GM12878 (cell line): Measurements from ENCODE around the gene THBS1. TPM values are rescaled to one million over a fixed set of nuclear protein-coding genes. Genes with fewer than 3 reads are reported as not detected.

Experiments
- ATAC-seq: fragments of 200-7000 bp; cut with Tn5 transposase; 3 replicates; pipeline ENCODE4 v1.9.1; 2020; ENCODE audit warnings: mild to moderate bottlenecking, moderate library complexity
- BruUV-seq: library from RNA; stranded (reverse); fragments of 400-500 nt; replicated peaks from 2 replicates; lab custom pipeline; 2021; lab: Mats Ljungman, UMichigan
- CTCF ChIA-PET: fragments of 300-600 bp; sonication (Branson Sonifier 250); formaldehyde crosslinking; extraction: SDS; loops from one replicate; lab custom pipeline; 2021; ENCODE audit warnings: inconsistent platforms; lab: Yijun Ruan, JAX
- POLR2A ChIA-PET: fragments of 350-600 bp; formaldehyde crosslinking; extraction: SDS; loops from one replicate; lab custom pipeline; 2021; ENCODE audit warnings: inconsistent platforms; lab: Charles Lee
- RAD21 ChIA-PET: fragments of 300-600 bp; sonication (Branson Sonifier 250); formaldehyde crosslinking; loops from one replicate; lab custom pipeline; 2023; ENCODE audit warnings: antibody characterized with exemption; ENCODE audit not compliant: unreplicated experiment; lab: Charles Lee
- SMC1A ChIA-PET: fragments of 300-600 bp; sonication (Branson Sonifier 250); formaldehyde crosslinking; loops from one replicate; lab custom pipeline; 2023; ENCODE audit not compliant: unreplicated experiment, uncharacterized antibody; lab: Charles Lee
- DNase-seq: peaks from one replicate; pipeline ENCODE4 v3.0.0-alpha.2; 2011; ENCODE audit warnings: low read depth, low spot score
- FAIRE-seq: peaks from 3 replicates; lab custom pipeline; 2011; peaks lifted over from hg19 to GRCh38; lab: Jason Lieb, UNC
- H2AFZ ChIP-seq: 2 replicates; pipeline ENCODE4 v1.6.0; 2011; ENCODE audit warnings: low read depth, low read length, control low read depth; ENCODE audit not compliant: control insufficient read depth
- H3K27ac ChIP-seq: 2 replicates; pipeline ENCODE4 v1.5.1; 2011; ENCODE audit warnings: control low read depth; ENCODE audit not compliant: control insufficient read depth, insufficient read depth
- H3K27me3 ChIP-seq, 2 experiments: replicated peaks in 1 of 2; 2 replicates each; pipeline versions ENCODE4 v1.6.0 to v1.6.1; 2011; ENCODE audit warnings: low read length in 1 of 2; ENCODE audit not compliant: control insufficient read depth in 2 of 2, insufficient read depth in 2 of 2
- H3K36me3 ChIP-seq, 2 experiments: 2 replicates each; pipeline ENCODE4 v1.5.1; 2011; ENCODE audit warnings: low read length in 1 of 2; ENCODE audit not compliant: control insufficient read depth in 2 of 2, insufficient read depth in 2 of 2
- H3K4me1 ChIP-seq: 2 replicates; pipeline ENCODE4 v1.6.1; 2011; ENCODE audit warnings: mild to moderate bottlenecking, low read length, moderate library complexity, mixed read lengths; ENCODE audit not compliant: control insufficient read depth, insufficient read depth
- H3K4me2 ChIP-seq: 2 replicates; pipeline ENCODE4 v1.6.0; 2011; ENCODE audit warnings: control low read depth; ENCODE audit not compliant: control insufficient read depth, insufficient read depth
- H3K4me3 ChIP-seq: fragments of 200-600 bp; sonication (generic); 2 replicates; pipeline ENCODE4 v1.5.1; 2016
- H3K79me2 ChIP-seq: 2 replicates; pipeline ENCODE4 v1.6.0; 2011; ENCODE audit warnings: low read length; ENCODE audit not compliant: control insufficient read depth, insufficient read depth
- H3K9ac ChIP-seq: 2 replicates; pipeline ENCODE4 v1.8.0; 2011; ENCODE audit warnings: low read length, control low read depth, mixed read lengths; ENCODE audit not compliant: control insufficient read depth, insufficient read depth
- H3K9me3 ChIP-seq: replicated peaks from 3 replicates; pipeline ENCODE4 v1.5.1; 2011; ENCODE audit warnings: mild to moderate bottlenecking, low read length; ENCODE audit not compliant: control insufficient read depth, insufficient read depth
- H4K20me1 ChIP-seq: 2 replicates; pipeline ENCODE4 v1.6.0; 2011; ENCODE audit not compliant: control insufficient read depth, insufficient read depth
- BCL3 ChIP-seq: IDR thresholded peaks from 2 replicates; pipeline ENCODE4 v1.6.1; 2011; ENCODE audit warnings: borderline replicate concordance, low read depth, mild to moderate bottlenecking, moderate library complexity, low read length; ENCODE audit not compliant: insufficient read depth, poor library complexity, severe bottlenecking
- E2F8 ChIP-seq: fragments of 450-650 bp; IDR thresholded peaks from 2 replicates; pipeline ENCODE4 v1.6.1; 2018; ENCODE audit warnings: mild to moderate bottlenecking, low read depth, moderate library complexity; ENCODE audit not compliant: partially characterized antibody
- MTA3 ChIP-seq: IDR thresholded peaks from 2 replicates; pipeline ENCODE4 v1.6.1; 2012; ENCODE audit warnings: low read length, inconsistent platforms, borderline replicate concordance
- NFYA ChIP-seq: IDR thresholded peaks from 2 replicates; pipeline ENCODE4 v1.6.1; 2011; ENCODE audit warnings: low read depth, mild to moderate bottlenecking, low read length, improper control_type of control experiment, borderline replicate concordance
- SKIL ChIP-seq: fragments of 450-650 bp; IDR thresholded peaks from 2 replicates; pipeline ENCODE4 v1.6.1; 2017; ENCODE audit warnings: mild to moderate bottlenecking, low read depth, inconsistent platforms; ENCODE audit not compliant: poor library complexity, severe bottlenecking
- SUZ12 ChIP-seq: fragments of 200-600 bp; sonication (generic); IDR thresholded peaks from one replicate; pipeline ENCODE4 v1.6.1; 2018; ENCODE audit warnings: antibody characterized with exemption, mild to moderate bottlenecking; ENCODE audit not compliant: unreplicated experiment
- TARDBP ChIP-seq: IDR thresholded peaks from 2 replicates; pipeline ENCODE4 v1.6.1; 2016; ENCODE audit warnings: borderline replicate concordance
- ZBTB11 ChIP-seq: fragments of 450-650 bp; formaldehyde crosslinking; IDR thresholded peaks from 2 replicates; pipeline ENCODE4 v1.5.0; 2022; ENCODE audit warnings: mild to moderate bottlenecking, missing genetic modification characterization
- WGBS: methylation state at CpG from one replicate; pipeline ENCODE4 v1.1.6; 2016; ENCODE audit warnings: low lambda C conversion rate; ENCODE audit not compliant: insufficient replicate concordance, insufficient coverage; ENCODE audit errors: missing lambda C conversion rate; 5-methylcytosine and 5-hydroxymethylcytosine counted together
- in situ Hi-C: fragments of 300-500 bp; cut with MboI; formaldehyde crosslinking; loops from 9 replicates; pipeline ENCODE4 v1.14.3; 2018; ENCODE audit warnings: mixed read lengths
- intact Hi-C: fragments of 100-400 bp; cut with micrococcal nuclease; formaldehyde crosslinking; loops from one replicate; pipeline ENCODE4 v1.14.2; 2022; ENCODE audit not compliant: unreplicated experiment
- polyA plus RNA-seq, 11 experiments: library from polyadenylated mRNA; depleted of rRNA in 4 of 11; unstranded in 6 of 11; stranded (reverse) in 5 of 11; fragments of >200 nt; fragmentation: Nextera tagmentation in 4 of 11; fragmentation: Illumina TruSeq in 1 of 11; extraction: Ambion mirVana in 4 of 11; extraction: Trizol in 1 of 11; gene quantifications; 1 replicate in 1 of 11; 2 replicates in 10 of 11; pipeline versions ENCODE4 v1.2.1 to v1.2.3, GENCODE V29; 2011 to 2016; ENCODE audit warnings: inconsistent platforms in 2 of 11, missing spikeins in 2 of 11, low read depth in 1 of 11
- total RNA-seq, 4 experiments: library from RNA; depleted of rRNA in 3 of 4; stranded (reverse); fragments of >200 nt in 3 of 4; fragmentation: Illumina TruSeq in 1 of 4; extraction: Trizol in 1 of 4; gene quantifications; 2 replicates each; pipeline versions ENCODE4 v1.2.1 to v1.2.3, GENCODE V29; 2013 to 2021

THBS1 gene
- total and polyA plus RNA-seq, 10 of the 15 experiments (the other 5 are each of a cell fraction or from before 2014, with no cell fraction given) = under 0.01 to 1.5 (median 0.23) TPM; not detected in 3

GRCh38 chr15:39627451-39628143 lies 46.7 kb downstream of the THBS1 start (continued):
- no peak for TF ChIP-seq BCL3

- no peak overlapping the region for H3K4me3 ChIP-seq
- intact Hi-C loops = no loop called here
- H3K9ac ChIP-seq = no peak overlapping the region
- in situ Hi-C loops = no loop called here
- BruUV-seq = no TSS peak
- no peaks in the 10 kb centered on the region; the same call in 2 of the 3 replicates for H3K9me3 ChIP-seq
- FAIRE-seq = no peak
- no peaks in the 10 kb centered on the region for H3K27me3 ChIP-seq
- ChIA-PET POLR2A (interaction anchor here (1.0 kb wide), 1 partner anchor 937 kb away, joined by 3 read pairs; no protein-coding TSS in a partner anchor), RAD21 (interaction anchor here (1.0 to 1.6 kb wide), 2 partner anchors 15 to 129 kb away, joined by 3 read pairs; no protein-coding TSS in a partner anchor), SMC1A (interaction anchor here (0.7 to 1.5 kb wide), 5 partner anchors 15 to 129 kb away, joined by 3 to 10 read pairs (median 3); no protein-coding TSS in a partner anchor), CTCF (interaction anchor here (2.0 kb wide), 1 partner anchor 128 kb away, joined by 7 read pairs; no protein-coding TSS in a partner anchor)
- H3K4me1 ChIP-seq = peaks cover 25% of the 10 kb centered on the region
- H4K20me1 ChIP-seq = no peaks in the 10 kb centered on the region
- no peak for ATAC-seq
- H2AFZ ChIP-seq = no peak overlapping the region
- H3K27ac ChIP-seq = no peak overlapping the region
- no peak overlapping the region for H3K4me2 ChIP-seq
- H3K36me3 ChIP-seq = no peaks in the 10 kb centered on the region
- no peak for DNase-seq
- H3K79me2 ChIP-seq = no peaks in the 10 kb centered on the region
- WGBS = 59% methylated on average over 5 of the region's 5 CpGs
- TF ChIP-seq MTA3 (no peak), BCL3 (no peak), SKIL (no peak), TARDBP (no peak), E2F8 (no peak), ZBTB11 (CRISPR knock-in tag) (no peak), SUZ12 (no peak), NFYA (no peak)
These were observed 47.2 kb downstream of the THBS1 start for GRCh38 chr15:39628144-39628508.
